Right lobe of liver (tissue), 6 donors: ENCODE measurements around the gene C16orf89. TPM values are rescaled to one million over a fixed set of nuclear protein-coding genes. Genes with fewer than 3 reads are reported as not detected.
"Not testable (repeated sequence)": the region's sequence is repeated elsewhere in the genome, so short reads cannot be mapped to it uniquely, and the experiment has no call there.

Experiments used
- ATAC-seq, 4 donors: fragments of 200-7000 bp; cut with Tn5 transposase; one replicate each; pipeline ENCODE4 v1.9.1; 2020; ENCODE audit warnings: mild to moderate bottlenecking in 4 of 4, moderate library complexity in 4 of 4
- DNase-seq, 3 donors: peaks; one replicate each; pipeline ENCODE4 v3.0.0-alpha.2; 2020
- H3K27ac ChIP-seq, 3 donors: fragments of 200-600 bp; one replicate each; pipeline ENCODE4 v1.8.0; 2022
- H3K27me3 ChIP-seq, 2 donors: fragments of 200-600 bp; one replicate each; pipeline ENCODE4 v1.8.0; 2022
- H3K36me3 ChIP-seq, 4 donors: fragments of 200-600 bp; sonication (generic) in 1 of 4; one replicate each; pipeline versions ENCODE4 v1.5.1 to v1.8.0; 2017 to 2022; ENCODE audit warnings: control low read depth in 1 of 4
- H3K4me1 ChIP-seq, 4 donors: fragments of 200-600 bp; sonication (generic) in 1 of 4; one replicate each; pipeline versions ENCODE4 v1.5.1 to v1.8.0; 2017 to 2022; ENCODE audit warnings: control low read depth in 1 of 4
- H3K4me3 ChIP-seq, 3 donors: fragments of 200-600 bp; one replicate each; pipeline ENCODE4 v1.8.0; 2022
- H3K9me3 ChIP-seq, 4 donors: fragments of 200-600 bp; sonication (generic) in 1 of 4; one replicate each; pipeline versions ENCODE4 v1.5.1 to v1.8.0; 2017 to 2022; ENCODE audit warnings: control low read depth in 1 of 4
- CTCF ChIP-seq, 4 donors: fragments of 200-600 bp in 3 of 4; fragments of 450-650 bp in 1 of 4; IDR thresholded peaks; one replicate each; pipeline versions ENCODE4 v1.5.1 to v1.8.0; 2016 to 2022; ENCODE audit warnings: antibody characterized with exemption in 4 of 4, mild to moderate bottlenecking in 2 of 4
- WGBS: methylation state at CpG from one replicate; pipeline ENCODE4 v1.1.6; 2018; ENCODE audit warnings: low coverage, low lambda C conversion rate; ENCODE audit not compliant: insufficient coverage; ENCODE audit errors: missing lambda C conversion rate; 5-methylcytosine and 5-hydroxymethylcytosine counted together
- intact Hi-C, 2 donors: fragments of 100-400 bp; cut with DNase I; formaldehyde crosslinking; loops; one replicate each; pipeline versions ENCODE4 v1.11.2 to v1.14.1; 2022
- total RNA-seq, 6 experiments: library from RNA; depleted of rRNA in 2 of 6; stranded (reverse); fragments of >200 nt in 2 of 6; fragmentation: NEBNext Ultra II Directional in 3 of 6; extraction: Animal tissue kit (Norgen Biotek cat#: 25700) in 3 of 6; gene quantifications; one replicate each; pipeline versions ENCODE4 v1.1.0 to v1.2.4, GENCODE V29; 2016 to 2023
- donor health status: DM: no; HTN: yes; CAD: no.
- donor health status: DM: no; HTN: no; CAD: no.
- donor health status: DM: no; HTN: no; CAD: no.
- donor health status: DM: no; HTN: yes; CAD: no.
- donor health status: DM: no; HTN: yes; CAD: no.

Gene C16orf89
- total RNA-seq, 6 experiments from 2014 or later, result not detected

GRCh38 chr16:5088936-5089335 is 23.2 kb upstream of the C16orf89 start:
- H3K27me3 ChIP-seq, H3K4me3 ChIP-seq, H3K4me1 ChIP-seq, H3K27ac ChIP-seq, intact Hi-C loops, DNase-seq, ATAC-seq, H3K9me3 ChIP-seq: not testable (repeated sequence)
- peaks cover 0 to 11% (median 0%) of the 10 kb centered on the region in 4 donors for H3K36me3 ChIP-seq
- 88% methylated on average over 11 of the region's 17 CpGs for WGBS

GRCh38 chr16:5088086-5088790 is 22.5 kb upstream of the C16orf89 start:
- DNase-seq, H3K27me3 ChIP-seq, H3K9me3 ChIP-seq, ATAC-seq, intact Hi-C loops, H3K27ac ChIP-seq, H3K4me1 ChIP-seq, H3K4me3 ChIP-seq: not testable (repeated sequence)
- 100% methylated on average over 5 of the region's 18 CpGs for WGBS
- H3K36me3 ChIP-seq, result peaks cover 0 to 11% (median 0%) of the 10 kb centered on the region in 4 donors

GRCh38 chr16:5085716-5086115 is 20.0 kb upstream of the C16orf89 start:
- H3K36me3 ChIP-seq, result peaks cover 0 to 14% (median 0%) of the 10 kb centered on the region in 4 donors
- H3K27ac ChIP-seq, H3K4me1 ChIP-seq, H3K9me3 ChIP-seq, intact Hi-C loops, H3K4me3 ChIP-seq, DNase-seq, H3K27me3 ChIP-seq, ATAC-seq: not testable (repeated sequence)
- WGBS, result 80% methylated on average over 4 of the region's 11 CpGs

GRCh38 chr16:5084802-5085201 is 19.0 kb upstream of the C16orf89 start:
- H3K9me3 ChIP-seq, H3K36me3 ChIP-seq, intact Hi-C loops, DNase-seq, ATAC-seq, H3K4me3 ChIP-seq, H3K27me3 ChIP-seq, H3K27ac ChIP-seq, H3K4me1 ChIP-seq: not testable (repeated sequence)
- TF ChIP-seq CTCF (IDR thresholded peaks at IDR 0.05), result peak; percentile 32 to 63 (median 47)
- WGBS, result 63% methylated on average over 4 of the region's 10 CpGs

GRCh38 chr16:5084099-5084731 is 18.5 kb upstream of the C16orf89 start:
- ATAC-seq, DNase-seq, H3K27me3 ChIP-seq, H3K4me1 ChIP-seq, H3K4me3 ChIP-seq, H3K27ac ChIP-seq, H3K9me3 ChIP-seq, intact Hi-C loops: not testable (repeated sequence)
- H3K36me3 ChIP-seq, result peaks cover 0 to 14% (median 0%) of the 10 kb centered on the region in 4 donors
- 76% methylated on average over 11 of the region's 11 CpGs for WGBS

GRCh38 chr16:5083646-5084045 is 17.9 kb upstream of the C16orf89 start:
- H3K9me3 ChIP-seq, H3K27me3 ChIP-seq, H3K27ac ChIP-seq, H3K4me1 ChIP-seq, DNase-seq, intact Hi-C loops, H3K4me3 ChIP-seq, ATAC-seq: not testable (repeated sequence)
- no CpG with 5 or more reads among the region's 9 CpGs for WGBS
- peaks cover 0 to 15% (median 0%) of the 10 kb centered on the region in 4 donors for H3K36me3 ChIP-seq

GRCh38 chr16:5080996-5081395 is 15.2 kb upstream of the C16orf89 start:
- intact Hi-C loops, result not testable (repeated sequence)

GRCh38 chr16:5080461-5080860 is 14.7 kb upstream of the C16orf89 start:
- H3K27me3 ChIP-seq, ATAC-seq, H3K4me1 ChIP-seq, H3K4me3 ChIP-seq, H3K9me3 ChIP-seq, DNase-seq, intact Hi-C loops, H3K27ac ChIP-seq: not testable (repeated sequence)
- peaks cover 0 to 19% (median 1%) of the 10 kb centered on the region in 4 donors for H3K36me3 ChIP-seq
- 88% methylated on average over 5 of the region's 12 CpGs for WGBS

More at GRCh38 chr16:5080996-5081395, 15.2 kb upstream of the C16orf89 start:
- not testable (repeated sequence) for DNase-seq, H3K27me3 ChIP-seq, H3K4me3 ChIP-seq, ATAC-seq, H3K27ac ChIP-seq, H3K9me3 ChIP-seq, H3K4me1 ChIP-seq
- 43% methylated on average over 2 of the region's 9 CpGs for WGBS
- H3K36me3 ChIP-seq, result peaks cover 0 to 19% (median 0%) of the 10 kb centered on the region in 4 donors
